GM19025 (cell line): ENCODE results near the gene NUP214.
"Not testable (repeated sequence)": the region's sequence is repeated elsewhere in the genome, so short reads cannot be mapped to it uniquely, and the experiment has no call there.

Source experiments
- ATAC-seq: cut with Tn5 transposase; IDR thresholded peaks from one replicate; pipeline ENCODE4 v1.9.1; 2021; ENCODE audit warnings: mild to moderate bottlenecking, low read depth, moderate library complexity; ENCODE audit not compliant: unreplicated experiment

Gene NUP214

DNA sequence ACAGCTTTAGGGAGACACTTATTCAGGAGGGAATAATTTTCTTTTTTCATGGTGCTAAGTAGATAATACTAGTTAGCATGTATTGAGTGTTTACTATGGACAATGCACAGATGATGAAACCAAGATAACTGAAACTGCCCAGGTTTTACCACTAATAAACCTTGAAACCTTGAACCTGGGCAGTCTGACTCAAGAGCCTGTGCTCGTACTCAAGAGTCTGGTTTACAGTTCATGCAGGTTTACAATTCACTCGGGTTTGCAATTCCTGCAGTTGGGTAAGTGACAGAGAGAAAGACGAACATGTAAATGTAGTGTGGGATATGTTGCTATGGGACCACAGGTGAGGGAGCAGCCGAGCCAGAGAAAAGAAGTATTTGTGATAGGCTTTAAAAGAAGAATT lies 28.2 kb downstream of the NUP214 start:
- no peak for ATAC-seq

DNA sequence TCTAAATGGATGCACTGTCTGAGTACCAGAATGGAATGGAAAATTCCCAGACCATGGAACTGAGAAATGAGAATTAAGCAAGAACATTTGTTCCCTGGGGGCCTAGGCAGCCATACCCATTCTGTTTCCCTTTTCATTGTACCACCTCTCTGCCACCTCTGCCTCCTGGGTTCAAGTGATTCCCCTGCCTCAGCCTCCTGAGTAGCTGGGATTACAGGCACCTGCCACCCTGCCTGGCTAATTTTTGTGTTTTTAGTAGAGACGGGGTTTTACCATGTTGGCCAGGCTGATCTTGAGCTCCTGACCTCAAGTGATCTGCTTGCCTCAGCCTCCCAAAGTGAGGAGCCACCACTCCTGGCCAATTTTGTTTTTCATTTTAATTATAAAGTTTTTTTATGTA lies 33.3 kb downstream of the NUP214 start:
- not testable (repeated sequence) for ATAC-seq

DNA sequence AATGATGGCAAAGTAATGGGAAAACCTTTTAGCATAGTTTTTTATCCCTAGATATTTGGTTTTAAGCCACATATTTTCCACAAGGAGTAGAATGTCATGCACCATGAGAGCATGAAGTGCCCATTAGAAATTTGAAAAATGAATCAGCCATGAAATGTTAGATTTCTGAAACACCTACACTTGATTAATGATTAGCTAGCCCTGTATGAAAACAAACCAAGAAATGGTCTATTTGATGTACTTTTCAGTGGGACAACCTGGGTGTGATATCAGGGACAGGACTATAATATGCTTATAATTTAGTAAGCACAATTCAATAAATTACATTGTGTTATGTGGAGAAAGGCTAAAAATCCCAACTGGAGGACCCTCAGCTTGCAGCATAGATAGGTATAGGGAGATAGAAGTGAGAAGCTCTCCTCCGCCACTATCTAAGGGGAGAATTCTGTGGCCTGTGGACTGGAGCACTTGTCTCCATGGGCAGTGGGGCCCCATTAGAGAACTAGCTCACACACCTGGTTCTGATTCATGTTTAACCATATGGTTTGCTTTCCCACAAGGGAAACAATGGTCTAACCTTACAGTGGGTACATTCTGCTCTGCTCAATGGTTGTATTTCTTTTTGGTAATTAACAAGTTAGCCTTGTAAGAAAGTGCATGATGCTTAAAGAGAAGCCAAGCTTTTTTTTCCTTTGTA lies 35.2 kb downstream of the NUP214 start:
- no peak for ATAC-seq

DNA sequence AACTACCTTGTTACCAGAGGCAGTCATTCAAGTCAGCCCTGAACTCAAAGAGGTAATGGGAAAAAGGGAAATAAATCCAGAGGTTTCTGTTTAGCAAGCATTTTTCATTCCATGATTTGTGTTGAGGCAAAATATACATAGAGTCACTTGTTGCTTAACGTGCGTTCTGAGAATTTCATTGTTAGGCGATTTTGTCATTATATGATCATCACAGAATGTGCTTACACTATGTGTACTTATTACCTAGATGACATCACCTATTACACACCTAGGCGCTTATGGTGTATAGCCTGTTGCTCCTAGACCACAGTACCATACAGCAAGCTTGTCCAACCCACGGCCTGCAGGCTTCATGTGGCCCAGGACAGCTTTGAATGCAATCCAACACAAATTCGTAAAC lies 36.2 kb downstream of the NUP214 start:
- no peak for ATAC-seq

DNA sequence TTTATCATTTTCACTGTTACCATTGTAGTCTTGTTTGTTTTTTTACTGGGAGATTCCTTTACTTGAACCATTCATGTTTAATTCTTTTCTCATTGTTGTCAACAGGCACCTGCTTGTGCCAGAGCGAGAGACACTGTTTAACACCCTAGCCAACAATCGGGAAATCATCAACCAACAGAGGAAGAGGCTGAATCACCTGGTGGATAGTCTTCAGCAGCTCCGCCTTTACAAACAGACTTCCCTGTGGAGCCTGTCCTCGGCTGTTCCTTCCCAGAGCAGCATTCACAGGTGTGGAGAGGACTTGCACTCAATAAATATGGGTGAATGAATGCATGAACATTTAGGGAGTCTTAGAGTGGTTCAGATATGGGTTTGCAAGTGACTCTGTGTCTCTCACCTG lies 37.5 kb downstream of the NUP214 start:
- no peak for ATAC-seq

DNA sequence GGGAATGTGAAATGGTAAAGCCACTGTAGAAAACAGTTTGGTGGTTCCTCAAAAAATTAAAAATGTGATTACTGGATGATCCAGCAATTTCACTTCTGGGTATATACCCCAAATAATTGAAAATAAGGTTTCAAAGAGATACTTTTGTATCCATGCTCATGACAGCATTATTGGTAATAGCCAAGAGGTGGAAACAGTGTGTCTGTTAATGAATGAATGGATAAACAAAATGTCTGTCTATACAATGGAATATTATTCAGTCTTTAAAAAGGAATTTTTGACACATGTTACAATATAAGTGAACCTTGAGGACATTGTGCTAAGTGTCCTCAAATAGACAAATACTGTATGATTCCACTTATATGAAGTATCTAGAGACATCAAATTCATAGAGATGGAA lies 40.1 kb downstream of the NUP214 start:
- ATAC-seq: no peak

DNA sequence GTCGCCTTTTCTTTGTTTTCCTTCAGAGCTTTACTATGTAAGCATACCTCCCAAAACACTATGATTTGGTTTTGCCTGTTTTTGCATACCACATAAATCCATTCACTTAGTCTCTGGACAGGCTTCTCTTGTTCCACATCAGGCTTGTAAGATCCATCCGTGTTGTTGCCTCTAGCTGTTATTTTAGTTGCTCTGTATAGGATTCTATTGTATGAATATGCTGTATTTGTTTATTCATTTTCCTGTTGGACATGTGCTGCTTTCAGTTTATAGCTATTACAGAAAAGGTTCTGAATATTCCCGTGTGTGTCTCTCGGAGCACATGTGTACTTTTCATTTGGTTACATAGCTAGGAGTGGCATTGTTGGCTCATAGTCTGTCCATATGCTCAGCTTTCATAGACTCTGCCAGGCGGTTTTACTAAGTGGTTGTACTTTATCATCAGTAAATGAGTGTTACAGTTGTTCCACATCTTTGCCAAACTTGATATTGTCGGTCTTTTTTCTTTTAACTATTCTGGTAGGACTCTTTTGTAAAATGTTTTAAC lies 41.8 kb downstream of the NUP214 start:
- no peak for ATAC-seq

DNA sequence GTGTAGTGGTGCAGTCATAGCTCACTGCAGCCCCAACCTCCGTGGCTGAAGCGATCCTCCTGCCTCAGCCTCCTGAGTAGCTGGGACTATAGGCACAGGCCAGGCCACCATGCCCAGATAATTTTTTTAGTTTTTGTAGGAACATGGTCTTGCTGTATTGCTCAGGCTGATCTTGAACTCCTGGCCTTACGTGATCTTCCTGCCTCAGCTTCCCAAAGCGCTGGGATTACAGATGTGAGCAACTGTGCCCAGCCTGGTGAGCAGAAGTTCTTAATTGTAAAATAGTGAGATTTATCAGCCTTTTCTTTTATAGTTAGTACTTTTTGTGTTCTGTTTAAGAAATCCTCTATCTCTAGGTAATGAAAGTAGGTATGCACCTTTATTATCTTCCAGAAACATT lies 42.5 kb downstream of the NUP214 start:
- ATAC-seq: no peak

DNA sequence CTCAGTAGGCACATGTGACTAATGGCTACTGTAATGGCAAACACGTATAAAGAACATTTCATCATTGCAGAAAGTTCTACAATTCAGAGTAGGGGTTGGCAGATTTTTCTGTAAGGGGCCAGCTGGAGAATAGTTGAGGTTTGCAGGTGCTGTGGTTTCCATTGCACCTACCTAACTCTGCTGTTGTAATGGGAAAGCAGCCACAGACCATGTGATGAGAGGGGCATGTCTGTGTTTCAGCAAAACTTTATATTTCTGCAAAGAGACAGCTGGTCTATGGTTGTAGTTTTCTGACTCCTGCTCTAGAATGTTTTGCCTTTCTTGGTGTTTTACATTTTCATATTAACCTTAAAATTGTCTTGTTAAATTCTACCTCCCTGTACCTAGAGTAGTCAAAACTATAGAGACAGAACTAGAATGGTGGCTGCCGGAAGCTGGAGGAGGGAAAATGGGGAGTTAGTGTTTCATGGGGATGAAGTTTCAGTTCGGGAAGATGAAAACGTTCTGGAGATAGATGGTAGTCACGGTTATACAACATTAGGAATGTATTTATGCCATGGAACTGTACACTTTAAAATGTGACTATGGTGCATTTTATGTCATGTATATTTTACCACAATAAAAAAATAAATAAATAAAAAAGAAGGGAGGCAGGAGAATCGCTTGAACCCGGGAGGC lies 44.3 kb downstream of the NUP214 start:
- ATAC-seq: no peak

DNA sequence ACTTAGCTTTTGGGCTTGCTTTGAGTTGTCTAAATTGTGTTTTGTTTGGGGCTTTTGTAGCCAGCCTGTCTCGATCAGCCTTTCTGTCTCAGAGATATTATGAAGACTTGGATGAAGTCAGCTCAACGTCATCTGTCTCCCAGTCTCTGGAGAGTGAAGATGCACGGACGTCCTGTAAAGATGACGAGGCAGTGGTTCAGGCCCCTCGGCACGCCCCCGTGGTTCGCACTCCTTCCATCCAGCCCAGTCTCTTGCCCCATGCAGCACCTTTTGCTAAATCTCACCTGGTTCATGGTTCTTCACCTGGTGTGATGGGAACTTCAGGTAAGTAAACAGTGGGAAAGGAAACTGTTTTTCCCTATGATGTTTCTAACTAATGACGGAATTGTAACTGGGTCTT lies 48.6 kb downstream of the NUP214 start:
- ATAC-seq: no peak

DNA sequence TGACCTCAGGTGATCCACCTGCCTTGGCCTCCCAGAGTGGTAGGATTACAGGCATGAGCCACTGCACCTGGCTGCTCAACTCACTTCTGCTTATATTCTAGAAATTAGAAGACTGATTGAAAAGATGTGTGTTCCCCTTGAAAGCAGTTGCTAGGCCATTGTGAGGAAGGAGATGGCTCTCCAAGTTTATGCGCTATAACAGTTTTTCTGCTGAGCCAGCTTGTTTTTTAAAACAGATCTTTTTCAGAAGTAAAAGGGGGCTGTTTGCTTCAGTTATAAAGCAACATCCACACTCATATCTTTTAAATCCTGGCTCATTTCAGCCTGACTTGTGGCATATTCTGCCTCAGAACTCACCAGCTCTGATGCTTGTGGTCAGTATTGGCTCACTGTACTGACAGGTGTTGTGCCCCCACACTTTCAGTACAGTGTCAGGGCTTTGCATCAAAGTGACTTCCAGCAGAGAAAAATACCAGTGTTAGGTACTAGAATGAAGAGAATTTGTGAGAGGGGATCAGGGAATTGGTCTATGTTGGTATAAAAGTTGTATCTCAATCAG lies 49.4 kb downstream of the NUP214 start:
- ATAC-seq: no peak

DNA sequence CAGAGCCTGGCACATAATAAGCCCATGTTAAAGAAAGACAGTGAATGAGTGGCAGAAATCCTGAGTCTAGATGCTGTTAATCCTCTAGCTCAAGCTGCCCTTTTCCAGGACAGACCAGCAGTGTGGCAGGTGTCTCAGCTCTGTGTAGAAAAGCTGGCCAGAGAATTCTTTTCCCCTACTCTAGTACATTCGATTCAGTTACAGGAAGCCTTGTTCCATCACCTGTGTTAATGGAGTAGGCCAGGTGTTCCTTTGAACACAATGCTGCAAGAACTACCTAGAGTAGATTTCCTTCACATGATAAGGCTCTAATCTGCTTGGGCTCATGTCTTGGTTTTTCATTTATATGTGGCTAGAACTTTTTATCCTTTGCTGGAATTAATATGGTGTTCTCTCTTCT lies 52.5 kb downstream of the NUP214 start:
- no peak for ATAC-seq

DNA sequence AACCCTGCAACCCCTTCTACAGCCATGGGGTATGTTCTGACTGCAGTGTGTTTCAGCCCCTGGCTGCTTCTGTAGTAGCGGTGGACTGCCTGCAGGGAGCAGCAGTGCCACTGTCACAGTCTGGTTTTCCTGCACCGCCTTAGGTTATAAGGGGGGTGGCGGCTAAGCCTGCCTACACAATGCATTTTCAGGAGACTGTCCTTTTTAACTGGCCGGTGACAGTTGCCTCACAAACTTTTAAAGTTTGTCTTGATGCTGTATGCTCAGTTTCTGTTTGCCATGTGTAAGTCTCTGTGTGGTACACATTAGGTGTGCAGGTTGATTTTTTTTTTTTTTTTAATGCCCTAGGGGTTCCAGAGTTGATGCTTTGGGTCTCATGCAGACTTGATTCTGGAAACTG lies 53.0 kb downstream of the NUP214 start:
- no peak for ATAC-seq

DNA sequence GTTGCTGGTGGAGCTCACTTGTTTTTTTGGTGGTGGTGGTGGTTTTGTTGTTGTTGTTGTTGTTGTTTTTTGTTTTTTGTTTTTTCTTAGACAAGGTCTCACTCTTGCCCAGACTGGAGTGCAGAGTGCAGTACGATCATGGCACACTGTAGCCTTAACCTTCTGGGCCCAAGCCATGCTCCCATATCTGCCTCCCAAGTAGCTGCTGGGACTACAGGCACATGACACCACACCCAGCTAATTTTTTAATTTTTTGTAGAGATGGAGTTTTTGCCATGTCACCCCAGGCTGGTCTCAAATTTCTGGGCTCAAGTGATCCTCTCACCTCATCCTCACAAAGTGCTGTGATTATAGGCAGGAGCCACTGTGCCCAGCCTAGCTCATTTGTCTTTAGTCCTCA lies 53.5 kb downstream of the NUP214 start:
- no peak for ATAC-seq

DNA sequence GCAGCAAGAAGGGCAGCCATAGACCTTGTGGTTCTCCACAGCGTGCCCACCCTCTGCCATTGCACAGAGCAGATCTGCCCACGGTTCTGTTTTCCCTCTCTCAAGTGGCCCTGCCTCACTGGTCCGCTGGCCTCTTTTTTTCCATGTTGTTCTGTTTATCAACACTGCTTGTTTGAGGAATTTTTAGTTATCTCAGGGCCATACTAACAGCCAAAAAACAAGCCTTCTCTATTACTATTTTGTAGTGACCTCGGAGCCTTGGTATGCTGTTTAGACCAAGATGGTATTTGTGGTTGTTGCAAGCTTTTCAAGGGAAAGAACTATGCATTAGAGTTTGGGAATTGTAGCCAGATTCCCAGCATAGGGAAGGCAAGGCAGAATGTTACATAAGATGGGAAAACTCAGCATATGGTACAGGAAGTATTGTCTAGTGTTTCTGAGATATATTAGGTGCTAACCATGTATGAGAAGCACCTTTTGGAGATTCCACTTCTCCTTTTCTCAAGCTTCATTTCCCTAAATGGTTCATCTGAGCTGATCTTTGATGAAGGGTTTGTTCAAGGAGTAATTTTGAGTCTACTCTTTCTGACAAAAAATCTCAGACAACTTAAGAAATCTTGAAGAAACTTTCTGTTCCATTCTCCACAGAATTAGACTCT lies 54.3 kb downstream of the NUP214 start:
- no peak for ATAC-seq

DNA sequence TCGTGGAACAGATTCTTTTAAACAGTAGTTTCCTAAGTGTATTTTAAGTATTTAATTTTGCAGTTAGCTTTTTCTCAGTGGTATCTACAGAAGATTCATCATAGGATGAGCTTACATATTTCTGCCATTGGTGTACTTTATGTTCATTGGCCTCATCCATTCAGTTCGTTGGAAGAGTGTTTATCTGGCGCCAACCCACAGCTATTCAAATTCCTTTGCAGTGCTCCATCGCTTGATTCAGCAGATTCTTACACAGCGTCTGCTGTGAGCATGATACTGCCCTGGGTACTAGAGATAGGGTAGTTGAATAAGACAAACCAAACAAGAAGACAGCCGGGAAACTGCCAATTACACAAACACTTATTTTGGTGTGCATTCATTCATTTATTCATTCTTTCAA lies 55.1 kb downstream of the NUP214 start:
- ATAC-seq: no peak

DNA sequence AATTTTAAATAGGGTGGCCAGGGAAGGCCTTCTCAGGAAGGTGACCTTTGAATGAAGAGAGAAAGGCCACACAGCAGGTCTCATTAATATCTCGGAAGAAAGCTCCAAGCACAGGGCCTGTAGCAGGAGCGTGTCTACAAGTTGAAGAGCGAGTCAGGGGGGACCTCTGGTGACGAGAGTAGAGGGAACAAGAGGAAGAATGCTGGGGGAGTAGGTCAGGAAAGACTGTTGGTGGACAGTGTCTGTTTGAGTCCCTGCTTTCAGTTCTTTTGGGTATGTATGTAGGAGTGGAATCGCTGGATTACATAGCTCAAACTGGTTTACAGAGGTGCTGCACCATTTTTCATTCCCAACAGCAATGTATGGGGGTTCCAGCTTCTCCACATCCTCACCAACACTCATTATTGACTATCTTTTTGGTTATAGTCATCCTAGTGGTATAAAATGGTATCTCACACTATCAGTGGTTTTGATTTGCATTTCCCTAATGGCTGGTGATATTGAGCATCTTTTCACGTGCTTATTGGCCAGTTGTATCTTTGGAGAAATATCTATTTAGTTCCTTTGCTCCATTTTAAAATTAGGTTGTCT lies 55.8 kb downstream of the NUP214 start:
- ATAC-seq: no peak

DNA sequence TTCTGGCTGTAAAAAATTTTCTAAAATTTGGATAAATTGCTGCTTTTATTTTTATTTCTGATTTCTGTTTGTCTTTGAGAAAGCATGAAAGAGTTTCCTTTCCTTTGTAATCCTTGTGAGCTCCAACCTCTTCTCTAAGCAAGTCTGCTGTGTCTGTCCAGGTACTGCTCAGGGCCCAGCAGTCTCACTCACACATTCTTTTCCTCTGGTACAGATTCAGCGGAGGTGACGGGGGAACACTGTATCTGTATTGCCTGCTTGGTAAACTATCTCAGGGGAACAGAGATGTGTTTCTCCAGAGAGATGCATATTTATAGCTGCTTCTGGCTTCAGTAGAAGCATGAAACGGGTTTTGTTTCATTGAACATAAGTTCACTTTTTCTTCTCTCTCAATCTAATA lies 60.5 kb downstream of the NUP214 start:
- ATAC-seq: no peak

DNA sequence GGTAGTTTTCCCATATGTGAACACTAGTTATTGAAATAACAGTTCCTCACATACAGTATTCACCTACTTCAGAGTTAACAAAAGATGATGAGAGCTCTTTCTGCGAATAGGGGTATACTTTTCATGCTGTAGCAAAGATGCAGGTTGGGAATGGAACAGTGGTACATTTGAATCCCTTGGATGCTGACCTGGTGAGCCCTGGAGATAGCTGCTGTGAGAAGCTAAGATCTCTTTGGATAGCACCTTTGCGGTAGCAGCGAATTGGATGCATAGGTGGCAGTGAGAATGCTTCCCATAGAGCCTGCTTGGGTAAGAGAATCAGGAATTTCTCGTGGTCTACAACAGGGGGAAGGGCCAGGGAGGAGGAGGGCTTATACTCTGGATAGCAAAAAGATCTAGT lies 61.2 kb downstream of the NUP214 start:
- ATAC-seq: no peak

DNA sequence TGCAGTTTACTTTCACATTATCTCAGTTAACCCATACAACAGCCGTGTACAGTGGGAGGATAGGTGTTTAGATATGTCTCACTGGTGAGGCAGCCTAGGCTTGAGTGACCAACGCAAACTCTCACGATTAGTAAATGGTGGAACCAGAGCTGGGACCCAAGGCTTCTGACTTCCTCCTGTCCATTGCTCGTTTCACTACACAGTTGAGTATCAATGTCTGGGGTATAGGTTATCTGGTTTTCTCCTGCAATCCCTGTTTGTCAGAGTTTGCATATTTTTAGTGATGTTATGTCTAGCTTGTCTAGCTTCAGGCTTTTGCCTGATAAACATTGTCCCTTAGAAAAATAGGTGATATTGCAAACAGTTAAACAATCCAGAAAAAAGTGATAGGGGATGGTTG lies 62.6 kb downstream of the NUP214 start:
- no peak for ATAC-seq

DNA sequence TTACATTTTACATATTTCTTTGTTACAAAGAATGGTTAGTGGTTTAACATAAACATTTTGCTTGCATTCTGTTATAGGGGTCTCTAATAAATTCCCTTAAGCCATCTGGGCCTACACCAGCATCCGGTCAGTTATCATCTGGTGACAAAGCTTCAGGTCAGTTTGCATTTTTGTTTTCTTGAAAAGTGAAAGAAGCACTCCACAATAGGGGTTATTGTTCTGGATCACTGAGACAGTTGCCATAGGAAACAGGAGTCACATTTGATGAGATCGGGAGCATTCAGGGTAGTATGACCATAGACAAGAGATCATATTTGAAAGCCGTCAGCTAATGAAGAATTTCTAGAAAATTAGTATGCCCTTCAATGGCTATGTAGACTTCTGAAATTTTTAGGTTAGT lies 63.6 kb downstream of the NUP214 start:
- no peak for ATAC-seq
